Body of pancreas (tissue), 4 donors: ENCODE results near the gene UHRF2. TPM values are rescaled to one million over a fixed set of nuclear protein-coding genes. Genes with fewer than 3 reads are reported as not detected.

Experiments
- ATAC-seq: fragments of 150-250 bp; one replicate; pipeline ENCODE4 v1.9.1; 2016
- DNase-seq, 4 donors: peaks; one replicate each; pipeline ENCODE4 v3.0.0-alpha.2; 2019
- H3K27ac ChIP-seq, 4 donors: fragments of 200-600 bp; sonication (generic); 1 replicate in 3 of 4; 2 replicates in 1 of 4; pipeline versions ENCODE4 v1.5.1 to v1.6.1; 2016 to 2019; ENCODE audit warnings: mild to moderate bottlenecking in 1 of 4, mixed read lengths in 1 of 4, moderate library complexity in 1 of 4
- H3K27me3 ChIP-seq, 2 donors: fragments of 200-600 bp; sonication (generic); one replicate each; pipeline ENCODE4 v1.6.0; 2016; ENCODE audit warnings: mild to moderate bottlenecking in 1 of 2
- H3K36me3 ChIP-seq, 2 donors: fragments of 200-600 bp; sonication (generic); replicated peaks in 1 of 2; 2 replicates each; pipeline ENCODE4 v1.5.1; 2016; ENCODE audit warnings: low read depth in 2 of 2; ENCODE audit not compliant: insufficient read depth in 1 of 2
- H3K4me1 ChIP-seq: fragments of 200-600 bp; sonication (generic); one replicate; pipeline ENCODE4 v1.6.0; 2016
- H3K4me3 ChIP-seq, 2 donors: fragments of 200-600 bp; sonication (generic); 1 replicate in 1 of 2; 2 replicates in 1 of 2; pipeline ENCODE4 v1.5.1; 2016 to 2019
- H3K9me3 ChIP-seq, 3 donors: fragments of 200-600 bp; sonication (generic); 1 replicate in 2 of 3; 2 replicates in 1 of 3; pipeline ENCODE4 v1.5.1; 2016
- CTCF ChIP-seq, 7 experiments: fragments of 450-650 bp in 4 of 7; fragments of 200-600 bp in 3 of 7; sonication (generic) in 3 of 7; IDR thresholded peaks; one replicate each; pipeline ENCODE4 v1.5.1; 2016 to 2019; ENCODE audit warnings: antibody characterized with exemption in 7 of 7
- POLR2A ChIP-seq, 3 donors: fragments of 450-650 bp; IDR thresholded peaks; one replicate each; pipeline ENCODE4 v1.6.1; 2016; ENCODE audit warnings: antibody characterized with exemption in 3 of 3, mild to moderate bottlenecking in 2 of 3
- WGBS, 2 donors: methylation state at CpG; one replicate each; pipeline ENCODE4 v1.1.5; 2017; 5-methylcytosine and 5-hydroxymethylcytosine counted together
- intact Hi-C: fragments of 100-400 bp; cut with DNase I; formaldehyde crosslinking; loops from one replicate; pipeline ENCODE4 v1.15.1; 2023
- total RNA-seq, 2 donors: library from RNA; depleted of rRNA; stranded (reverse); fragments of >200 nt; gene quantifications; one replicate each; pipeline ENCODE4 v1.1.0, GENCODE V29; 2016

The UHRF2 gene
- total RNA-seq, 2 donors from 2014 or later, result 52.1 to 69.8 TPM

- no peak for DNase-seq
- intact Hi-C loops, result no loop called here
- no peaks in the 10 kb centered on the region for H3K36me3 ChIP-seq
- no peak overlapping the region for H3K27ac ChIP-seq
- WGBS, 2 donors, result 96 to 97% methylated on average over 5 of the region's 5 CpGs
- TF ChIP-seq POLR2A (IDR thresholded peaks at IDR 0.05), result no peak
- no peak for TF ChIP-seq CTCF (IDR thresholded peaks at IDR 0.05)
- no peak for ATAC-seq
- no peaks in the 10 kb centered on the region for H3K9me3 ChIP-seq
- H3K27me3 ChIP-seq, result no peaks in the 10 kb centered on the region
- no peaks in the 10 kb centered on the region for H3K4me1 ChIP-seq
- H3K4me3 ChIP-seq, result no peak overlapping the region
Observed at GRCh38 chr9:6459718-6460117, 46.7 kb downstream of the UHRF2 start.

- DNase-seq, result no peak
- H3K36me3 ChIP-seq, result no peaks in the 10 kb centered on the region
- 96 to 98% methylated on average over 5 of the region's 5 CpGs for WGBS, 2 donors
- H3K27ac ChIP-seq, result no peak overlapping the region
- H3K27me3 ChIP-seq, result no peaks in the 10 kb centered on the region
- H3K4me1 ChIP-seq, result no peaks in the 10 kb centered on the region
- no peaks in the 10 kb centered on the region for H3K9me3 ChIP-seq
- no peak overlapping the region for H3K4me3 ChIP-seq
- no peak for ATAC-seq
- no peak for TF ChIP-seq POLR2A (IDR thresholded peaks at IDR 0.05)
- TF ChIP-seq CTCF (IDR thresholded peaks at IDR 0.05), result no peak
- intact Hi-C loops, result no loop called here
Observed at GRCh38 chr9:6460189-6460768, 47.3 kb downstream of the UHRF2 start.

GRCh38 chr9:6461619-6462018 is 48.6 kb downstream of the UHRF2 start:
- WGBS, 2 donors, result 87 to 93% methylated on average over 3 of the region's 3 CpGs
- no peak for ATAC-seq
- Histone ChIP-seq H3K4me3 (no peak overlapping the region), H3K9me3 (no peaks in the 10 kb centered on the region), H3K36me3 (no peaks in the 10 kb centered on the region), H3K4me1 (no peaks in the 10 kb centered on the region), H3K27me3 (no peaks in the 10 kb centered on the region), H3K27ac (no peak overlapping the region)
- no peak for TF ChIP-seq POLR2A (IDR thresholded peaks at IDR 0.05)
- no peak for TF ChIP-seq CTCF (IDR thresholded peaks at IDR 0.05)
- DNase-seq, result no peak
- intact Hi-C loops, result no loop called here

GRCh38 chr9:6467006-6467625 is 54.1 kb downstream of the UHRF2 start:
- peaks cover 10% of the 10 kb centered on the region for H3K4me1 ChIP-seq
- WGBS, 2 donors, result 71 to 80% methylated on average over 6 of the region's 6 CpGs
- no peaks in the 10 kb centered on the region for H3K27me3 ChIP-seq
- DNase-seq (no peak), ATAC-seq (no peak)
- no peak overlapping the region for H3K4me3 ChIP-seq
- H3K27ac ChIP-seq, result no peak overlapping the region
- no peak for TF ChIP-seq POLR2A (IDR thresholded peaks at IDR 0.05)
- no peak for TF ChIP-seq CTCF (IDR thresholded peaks at IDR 0.05)
- no peaks in the 10 kb centered on the region for H3K36me3 ChIP-seq
- intact Hi-C loops, result no loop called here
- no peaks in the 10 kb centered on the region for H3K9me3 ChIP-seq
